Testis (tissue), 3 donors: ENCODE measurements around the gene TRIM71. TPM values are rescaled to one million over a fixed set of nuclear protein-coding genes. Genes with fewer than 3 reads are reported as not detected.

ENCODE experiments used
- DNase-seq: peaks from one replicate; pipeline ENCODE4 v3.0.0-alpha.2; 2019
- H3K27ac ChIP-seq, 2 donors: fragments of 200-600 bp; sonication (generic); one replicate each; pipeline ENCODE4 v1.5.1; 2019
- H3K27me3 ChIP-seq: fragments of 200-600 bp; sonication (generic); one replicate; pipeline ENCODE4 v1.5.1; 2019
- H3K36me3 ChIP-seq: fragments of 200-600 bp; sonication (generic); one replicate; pipeline ENCODE4 v1.5.1; 2017; ENCODE audit warnings: low read depth; ENCODE audit errors: missing control alignments
- H3K4me1 ChIP-seq: fragments of 200-600 bp; sonication (generic); one replicate; pipeline ENCODE4 v1.5.1; 2019
- H3K4me3 ChIP-seq, 2 donors: fragments of 200-600 bp; sonication (generic); one replicate each; pipeline ENCODE4 v1.5.1; 2017 to 2019
- H3K9me3 ChIP-seq: fragments of 200-600 bp; sonication (generic); one replicate; pipeline ENCODE4 v1.5.1; 2017
- CTCF ChIP-seq, 3 experiments: fragments of 450-650 bp in 2 of 3; fragments of 200-600 bp in 1 of 3; sonication (generic) in 1 of 3; IDR thresholded peaks; one replicate each; pipeline ENCODE4 v1.5.1; 2016 to 2019; ENCODE audit warnings: antibody characterized with exemption in 3 of 3, mild to moderate bottlenecking in 2 of 3, moderate library complexity in 1 of 3
- POLR2A ChIP-seq: fragments of 450-650 bp; IDR thresholded peaks from one replicate; pipeline ENCODE4 v1.6.1; 2017; ENCODE audit warnings: antibody characterized with exemption, mild to moderate bottlenecking, moderate library complexity
- WGBS, 2 donors: methylation state at CpG; one replicate each; pipeline ENCODE4 v1.1.5; 2018; 5-methylcytosine and 5-hydroxymethylcytosine counted together
- intact Hi-C: fragments of 100-400 bp; cut with DNase I; formaldehyde crosslinking; loops from one replicate; pipeline ENCODE4 v1.15.1; 2023; ENCODE audit warnings: low total_unique reads
- polyA plus RNA-seq: library from polyadenylated mRNA; stranded (reverse); fragments of 350-450 nt; fragmentation: Illumina TruSeq; extraction: RNeasy Lipid Tissue Mini Kit (QIAGEN cat#74804); gene quantifications from one replicate; pipeline ENCODE4 v1.2.3, GENCODE V29; 2014; ENCODE audit warnings: low read depth, low replicate concordance; ENCODE audit not compliant: insufficient read depth
- total RNA-seq, 2 donors: library from RNA; depleted of rRNA; stranded (reverse); fragments of >200 nt; gene quantifications; one replicate each; pipeline ENCODE4 v1.2.3, GENCODE V29; 2016

TRIM71 gene
- total and polyA plus RNA-seq, 3 donors from 2014 or later, result 9.9 to 21.0 (median 20.6) TPM

- no peaks in the 10 kb centered on the region for H3K27me3 ChIP-seq
- TF ChIP-seq CTCF (IDR thresholded peaks at IDR 0.05) (no peak), POLR2A (no peak)
- WGBS, 2 donors, result 82 to 96% methylated on average over 4 of the region's 4 CpGs
- no peak for DNase-seq
- no peak overlapping the region for H3K27ac ChIP-seq
- no peaks in the 10 kb centered on the region for H3K9me3 ChIP-seq
- no peaks in the 10 kb centered on the region for H3K36me3 ChIP-seq
- no peak overlapping the region for H3K4me3 ChIP-seq
- intact Hi-C loops, result no loop called here
- H3K4me1 ChIP-seq, result no peaks in the 10 kb centered on the region
Observed at GRCh38 chr3:32832193-32832592, 14.4 kb downstream of the TRIM71 start.

- H3K4me3 ChIP-seq, result no peak overlapping the region
- no peak for DNase-seq
- H3K27ac ChIP-seq, result no peak overlapping the region
- intact Hi-C loops, result no loop called here
- 84 to 90% methylated on average over 2 of the region's 2 CpGs for WGBS, 2 donors
- no peaks in the 10 kb centered on the region for H3K9me3 ChIP-seq
- no peaks in the 10 kb centered on the region for H3K36me3 ChIP-seq
- no peaks in the 10 kb centered on the region for H3K4me1 ChIP-seq
- no peak for TF ChIP-seq CTCF (IDR thresholded peaks at IDR 0.05)
- no peak for TF ChIP-seq POLR2A
- no peaks in the 10 kb centered on the region for H3K27me3 ChIP-seq
Observed at GRCh38 chr3:32835049-32835371, 17.2 kb downstream of the TRIM71 start.

GRCh38 chr3:32835961-32836360, 18.2 kb downstream of the TRIM71 start:
- WGBS, 2 donors, result 50 to 52% methylated on average over 4 of the region's 4 CpGs
- Histone ChIP-seq H3K27ac (no peak overlapping the region), H3K9me3 (no peaks in the 10 kb centered on the region), H3K4me3 (no peak overlapping the region), H3K4me1 (no peaks in the 10 kb centered on the region), H3K36me3 (no peaks in the 10 kb centered on the region), H3K27me3 (no peaks in the 10 kb centered on the region)
- DNase-seq, result no peak
- intact Hi-C loops, result no loop called here
- TF ChIP-seq POLR2A (no peak), CTCF (IDR thresholded peaks at IDR 0.05) (no peak)

- DNase-seq, result no peak
- WGBS, 2 donors, result 72 to 73% methylated on average over 4 of the region's 4 CpGs
- intact Hi-C loops, result no loop called here
- H3K9me3 ChIP-seq, result no peaks in the 10 kb centered on the region
- H3K36me3 ChIP-seq, result no peaks in the 10 kb centered on the region
- no peaks in the 10 kb centered on the region for H3K27me3 ChIP-seq
- H3K27ac ChIP-seq, result no peak overlapping the region
- no peak overlapping the region for H3K4me3 ChIP-seq
- no peaks in the 10 kb centered on the region for H3K4me1 ChIP-seq
- TF ChIP-seq CTCF (IDR thresholded peaks at IDR 0.05) (no peak), POLR2A (no peak)
Observed at GRCh38 chr3:32836601-32837000, 18.8 kb downstream of the TRIM71 start.

- Histone ChIP-seq H3K27me3 (no peaks in the 10 kb centered on the region), H3K36me3 (no peaks in the 10 kb centered on the region), H3K4me3 (no peak overlapping the region), H3K27ac (no peak overlapping the region), H3K9me3 (no peaks in the 10 kb centered on the region), H3K4me1 (no peaks in the 10 kb centered on the region)
- WGBS, 2 donors, result 87 to 93% methylated on average over 11 of the region's 11 CpGs
- TF ChIP-seq CTCF (IDR thresholded peaks at IDR 0.05) (no peak), POLR2A (no peak)
- intact Hi-C loops, result no loop called here
- no peak for DNase-seq
Observed at GRCh38 chr3:32837366-32837765, 19.6 kb downstream of the TRIM71 start.
